Esophagus muscularis mucosa (tissue), 4 donors: ENCODE data around the gene SRD5A1.

Source experiments
- EP300 ChIP-seq: sonication (generic); formaldehyde crosslinking; IDR thresholded peaks from one replicate; pipeline ENCODE4 v1.6.1; 2017; ENCODE audit warnings: antibody characterized with exemption
- POLR2A ChIP-seq: fragments of 450-650 bp; IDR thresholded peaks from one replicate; pipeline ENCODE4 v1.6.1; 2017; ENCODE audit warnings: antibody characterized with exemption, moderate library complexity, mild to moderate bottlenecking, low read depth
- POLR2AphosphoS5 ChIP-seq, 2 donors: sonication (generic); formaldehyde crosslinking; IDR thresholded peaks; one replicate each; pipeline ENCODE4 v1.6.1; 2017; ENCODE audit warnings: antibody characterized with exemption in 2 of 2
- TF ChIP-seq, protein P1 (sequence below), 3 experiments: fragments of 200-600 bp in 2 of 3; fragments of 450-650 bp in 1 of 3; sonication (generic) in 2 of 3; IDR thresholded peaks; one replicate each; pipeline ENCODE4 v1.5.1; 2017 to 2019; ENCODE audit warnings: antibody characterized with exemption in 3 of 3, mild to moderate bottlenecking in 2 of 3, moderate library complexity in 1 of 3

DNA sequence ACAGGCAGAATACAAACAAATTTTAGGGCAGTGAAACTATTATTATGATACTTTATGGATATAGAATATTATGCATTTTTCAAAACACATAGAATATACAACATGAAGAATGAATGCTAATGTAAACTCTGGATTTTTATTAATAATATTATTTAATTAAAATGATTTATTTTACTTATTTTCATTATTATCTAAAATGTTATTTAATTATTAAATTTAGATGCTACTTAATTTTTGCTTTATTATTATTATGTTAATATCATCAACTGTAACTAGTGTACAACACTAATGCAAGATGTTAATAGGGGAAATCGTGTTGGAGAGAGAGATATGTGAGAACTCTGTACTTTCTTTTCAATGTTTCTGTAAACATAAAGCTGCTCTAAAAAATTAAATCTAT lies 40.7 kb downstream of the SRD5A1 start:
- TF ChIP-seq, protein P1, sequence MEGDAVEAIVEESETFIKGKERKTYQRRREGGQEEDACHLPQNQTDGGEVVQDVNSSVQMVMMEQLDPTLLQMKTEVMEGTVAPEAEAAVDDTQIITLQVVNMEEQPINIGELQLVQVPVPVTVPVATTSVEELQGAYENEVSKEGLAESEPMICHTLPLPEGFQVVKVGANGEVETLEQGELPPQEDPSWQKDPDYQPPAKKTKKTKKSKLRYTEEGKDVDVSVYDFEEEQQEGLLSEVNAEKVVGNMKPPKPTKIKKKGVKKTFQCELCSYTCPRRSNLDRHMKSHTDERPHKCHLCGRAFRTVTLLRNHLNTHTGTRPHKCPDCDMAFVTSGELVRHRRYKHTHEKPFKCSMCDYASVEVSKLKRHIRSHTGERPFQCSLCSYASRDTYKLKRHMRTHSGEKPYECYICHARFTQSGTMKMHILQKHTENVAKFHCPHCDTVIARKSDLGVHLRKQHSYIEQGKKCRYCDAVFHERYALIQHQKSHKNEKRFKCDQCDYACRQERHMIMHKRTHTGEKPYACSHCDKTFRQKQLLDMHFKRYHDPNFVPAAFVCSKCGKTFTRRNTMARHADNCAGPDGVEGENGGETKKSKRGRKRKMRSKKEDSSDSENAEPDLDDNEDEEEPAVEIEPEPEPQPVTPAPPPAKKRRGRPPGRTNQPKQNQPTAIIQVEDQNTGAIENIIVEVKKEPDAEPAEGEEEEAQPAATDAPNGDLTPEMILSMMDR (IDR thresholded peaks at IDR 0.05), result no peak
- TF ChIP-seq POLR2A, result no peak
- no peak for TF ChIP-seq EP300
- TF ChIP-seq POLR2AphosphoS5 (IDR thresholded peaks at IDR 0.05), result no peak
